GM23338 (cell line): ENCODE results near the gene RIC1.

Source experiments
- EZH2 ChIP-seq: fragments of 200-600 bp; sonication (generic); IDR thresholded peaks from one replicate; pipeline ENCODE4 v1.8.0; 2017; ENCODE audit warnings: antibody characterized with exemption, mild to moderate bottlenecking, low read depth; ENCODE audit not compliant: unreplicated experiment
- POLR2AphosphoS5 ChIP-seq: IDR thresholded peaks from 2 replicates; pipeline ENCODE4 v1.6.1; 2016; ENCODE audit warnings: antibody characterized with exemption, low read depth
- TF ChIP-seq, protein P1 (sequence below), 2 experiments: fragments of 200-600 bp in 1 of 2; sonication (generic) in 1 of 2; conservative IDR thresholded peaks; 2 replicates each; pipeline versions ENCODE4 v1.5.1 to v1.6.1; 2016 to 2017; ENCODE audit warnings: antibody characterized with exemption in 2 of 2, low read depth in 2 of 2, mild to moderate bottlenecking in 2 of 2, moderate library complexity in 1 of 2

DNA sequence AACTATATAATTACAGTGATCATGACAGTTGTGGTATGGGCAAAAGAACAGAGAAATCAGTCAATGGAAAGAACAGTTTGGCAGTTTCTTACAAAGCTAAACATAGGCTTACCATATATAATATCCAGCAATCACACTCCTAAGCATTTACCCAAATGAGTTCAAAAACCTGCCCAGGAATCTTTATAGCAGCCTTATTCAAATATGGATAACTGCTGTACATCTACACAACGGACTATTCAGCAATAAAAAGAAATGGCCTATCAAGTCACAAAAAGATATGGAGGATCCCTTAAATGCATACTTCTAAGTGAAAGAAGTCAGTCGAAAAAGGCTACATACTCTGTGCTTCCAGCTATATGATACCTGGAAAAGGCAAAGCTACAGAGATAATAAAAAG, 167.4 kb downstream of the RIC1 start:
- TF ChIP-seq, protein P1, sequence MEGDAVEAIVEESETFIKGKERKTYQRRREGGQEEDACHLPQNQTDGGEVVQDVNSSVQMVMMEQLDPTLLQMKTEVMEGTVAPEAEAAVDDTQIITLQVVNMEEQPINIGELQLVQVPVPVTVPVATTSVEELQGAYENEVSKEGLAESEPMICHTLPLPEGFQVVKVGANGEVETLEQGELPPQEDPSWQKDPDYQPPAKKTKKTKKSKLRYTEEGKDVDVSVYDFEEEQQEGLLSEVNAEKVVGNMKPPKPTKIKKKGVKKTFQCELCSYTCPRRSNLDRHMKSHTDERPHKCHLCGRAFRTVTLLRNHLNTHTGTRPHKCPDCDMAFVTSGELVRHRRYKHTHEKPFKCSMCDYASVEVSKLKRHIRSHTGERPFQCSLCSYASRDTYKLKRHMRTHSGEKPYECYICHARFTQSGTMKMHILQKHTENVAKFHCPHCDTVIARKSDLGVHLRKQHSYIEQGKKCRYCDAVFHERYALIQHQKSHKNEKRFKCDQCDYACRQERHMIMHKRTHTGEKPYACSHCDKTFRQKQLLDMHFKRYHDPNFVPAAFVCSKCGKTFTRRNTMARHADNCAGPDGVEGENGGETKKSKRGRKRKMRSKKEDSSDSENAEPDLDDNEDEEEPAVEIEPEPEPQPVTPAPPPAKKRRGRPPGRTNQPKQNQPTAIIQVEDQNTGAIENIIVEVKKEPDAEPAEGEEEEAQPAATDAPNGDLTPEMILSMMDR (conservative IDR thresholded peaks at IDR 0.05; ENCODE audit: low read depth in 2 of 2): no peak
- no peak for TF ChIP-seq POLR2AphosphoS5
- no peak for TF ChIP-seq EZH2
